NCI-H2196 treated with DMSO at 0.1 percent for 48 hours (cell line): Measurements from ENCODE around the gene CCNC.
"Not testable (repeated sequence)": the region's sequence is repeated elsewhere in the genome, so short reads cannot be mapped to it uniquely, and the experiment has no call there.

ENCODE experiments used
- DNase-seq: peaks from one replicate; lab custom pipeline; 2025; ENCODE audit not compliant: unreplicated experiment; lab: John Stamatoyannopoulos, UW

Gene CCNC

GRCh38 chr6:99603421-99604165, 35.1 kb upstream of the CCNC start:
- DNase-seq: no peak

GRCh38 chr6:99602520-99603420, 34.3 kb upstream of the CCNC start:
- DNase-seq: no peak

- not testable (repeated sequence) for DNase-seq
Measured at GRCh38 chr6:99594696-99595095, 26.2 kb upstream of the CCNC start.

DNA sequence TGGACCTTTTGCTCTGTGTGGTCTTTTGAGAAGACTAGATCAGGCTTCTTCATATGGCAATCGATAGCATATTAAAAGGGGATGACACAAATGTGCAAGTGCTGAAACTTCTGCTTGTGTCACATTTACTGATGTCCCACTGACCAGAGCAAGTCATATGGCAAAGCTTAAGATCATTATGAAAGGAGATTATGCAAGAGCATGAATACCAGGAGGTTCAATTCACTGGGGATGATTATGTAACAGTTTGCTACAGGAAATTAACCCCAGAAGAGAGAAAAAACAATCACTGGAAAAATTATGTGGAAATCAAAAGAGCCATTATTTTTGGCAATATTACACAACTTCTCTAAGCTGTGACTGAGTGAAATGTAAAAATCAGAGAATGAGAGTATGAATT, 24.4 kb upstream of the CCNC start:
- no peak for DNase-seq

GRCh38 chr6:99591673-99592364, 23.4 kb upstream of the CCNC start:
- DNase-seq: no peak

- no peak for DNase-seq
Measured at GRCh38 chr6:99590728-99591672, 22.5 kb upstream of the CCNC start.

GRCh38 chr6:99589907-99590493, 21.5 kb upstream of the CCNC start:
- no peak for DNase-seq

DNA sequence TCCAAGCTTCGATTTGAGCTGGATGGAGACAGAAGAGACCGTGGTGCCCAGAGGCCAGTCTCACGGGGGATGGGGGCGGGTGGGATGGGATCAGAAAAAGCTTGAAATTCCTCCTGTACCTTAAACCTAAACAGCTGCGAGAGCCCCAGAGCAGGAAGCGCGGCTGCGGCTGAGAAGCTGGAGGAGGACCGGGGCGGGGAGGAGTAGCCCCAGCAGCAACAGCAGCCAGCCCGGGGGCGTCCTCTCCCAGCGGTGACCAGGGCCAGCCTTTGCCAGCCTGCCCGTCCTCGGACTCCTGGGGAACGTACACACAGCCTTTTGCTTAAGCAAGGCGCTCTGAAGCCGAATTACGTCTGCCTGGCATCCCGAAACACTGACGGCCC, 20.8 kb upstream of the CCNC start:
- DNase-seq: no peak

DNA sequence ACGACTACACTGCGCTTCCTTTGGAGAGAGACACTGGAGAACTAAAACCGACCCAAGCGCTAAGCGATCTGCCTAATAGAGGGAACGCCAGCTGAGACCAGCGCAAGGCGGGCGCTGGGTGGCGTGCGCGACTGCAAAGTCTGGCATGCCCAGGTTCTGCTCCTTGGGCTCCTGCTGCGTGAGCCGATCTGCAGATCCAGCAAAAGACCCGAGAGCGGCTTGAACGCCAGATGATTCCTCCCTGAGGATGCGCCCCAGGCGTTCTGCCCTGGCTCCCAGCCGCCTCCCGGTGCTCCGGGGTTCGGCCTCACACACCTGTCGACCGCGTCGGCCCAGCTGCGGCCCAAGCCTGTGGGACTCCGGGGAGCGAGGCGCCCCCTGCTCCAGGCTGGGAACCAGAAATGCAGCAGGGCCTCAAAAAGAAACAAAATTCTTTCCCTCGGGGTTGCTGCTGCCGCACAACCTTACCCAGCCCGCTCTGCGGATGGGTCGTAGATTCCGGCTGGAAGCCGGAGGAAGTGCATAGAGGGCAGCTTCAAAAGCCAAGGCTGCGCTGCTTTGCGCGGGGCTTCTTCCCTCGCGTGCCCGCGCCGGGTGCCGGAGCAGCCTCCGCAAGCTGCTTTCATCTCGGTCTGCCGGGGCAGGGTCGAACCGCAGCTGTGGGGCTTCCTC, 20.3 kb upstream of the CCNC start:
- DNase-seq: peak; percentile 37

- DNase-seq: no peak
Measured at GRCh38 chr6:99587792-99588191, 19.3 kb upstream of the CCNC start.

GRCh38 chr6:99579781-99580180, 11.3 kb upstream of the CCNC start:
- no peak for DNase-seq

GRCh38 chr6:99575544-99576227, 7.2 kb upstream of the CCNC start:
- DNase-seq: no peak

GRCh38 chr6:99573980-99574617, 5.6 kb upstream of the CCNC start:
- no peak for DNase-seq

GRCh38 chr6:99563056-99563723, 5.3 kb downstream of the CCNC start:
- no peak for DNase-seq

DNA sequence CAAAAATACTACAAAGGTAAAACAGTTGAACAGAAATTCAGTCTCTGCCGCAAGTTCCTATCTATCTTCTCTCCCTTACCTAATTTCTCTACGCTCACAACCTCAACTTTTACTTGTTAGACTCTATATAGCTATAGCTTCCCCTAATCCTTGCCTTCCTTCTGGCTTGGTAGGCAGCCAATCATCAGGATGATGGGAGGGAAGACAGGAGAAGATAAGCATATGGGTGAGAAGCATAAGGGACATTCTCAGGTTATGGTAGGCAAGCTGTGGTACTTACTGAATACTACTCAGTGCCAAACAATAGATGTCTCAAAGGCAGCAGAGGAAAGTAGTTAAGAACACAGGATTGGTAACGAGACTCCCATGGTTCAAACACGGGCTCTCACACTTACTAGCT, 7.8 kb downstream of the CCNC start:
- DNase-seq: no peak

DNA sequence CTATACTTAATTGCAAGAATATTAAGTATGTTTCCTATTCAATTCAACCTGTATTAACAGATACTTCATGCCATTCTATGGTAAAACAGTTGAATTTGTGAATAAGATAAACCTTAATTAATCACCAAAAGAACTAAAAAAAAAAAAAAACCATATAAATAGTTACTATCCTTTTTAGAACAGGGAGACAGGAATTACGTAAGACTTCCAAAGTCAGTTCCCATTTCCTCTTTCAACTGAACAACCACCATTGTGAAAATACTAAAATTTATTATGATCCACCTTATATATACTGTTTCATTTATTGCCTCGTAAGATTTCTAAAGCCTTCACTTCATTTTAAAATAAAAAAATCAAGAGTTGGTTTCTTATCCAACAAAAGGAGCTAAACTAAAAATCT, 9.4 kb downstream of the CCNC start:
- DNase-seq: no peak

GRCh38 chr6:99553888-99554287, 14.6 kb downstream of the CCNC start:
- DNase-seq: no peak
